ENCODE results near the gene CDK18.
"Not testable (repeated sequence)": the region's sequence is repeated elsewhere in the genome, so short reads cannot be mapped to it uniquely, and the experiment has no call there.

Gene CDK18

GRCh38 chr1:205504311-205505075 is at the start of gene CDK18:
CDK18 (plus strand) TSS chr1:205504669; CDS start chr1:205523168, 18,499 bp downstream.
- peak; percentile 86 for DNase-seq (ENCODE audit: low spot score)

DNA sequence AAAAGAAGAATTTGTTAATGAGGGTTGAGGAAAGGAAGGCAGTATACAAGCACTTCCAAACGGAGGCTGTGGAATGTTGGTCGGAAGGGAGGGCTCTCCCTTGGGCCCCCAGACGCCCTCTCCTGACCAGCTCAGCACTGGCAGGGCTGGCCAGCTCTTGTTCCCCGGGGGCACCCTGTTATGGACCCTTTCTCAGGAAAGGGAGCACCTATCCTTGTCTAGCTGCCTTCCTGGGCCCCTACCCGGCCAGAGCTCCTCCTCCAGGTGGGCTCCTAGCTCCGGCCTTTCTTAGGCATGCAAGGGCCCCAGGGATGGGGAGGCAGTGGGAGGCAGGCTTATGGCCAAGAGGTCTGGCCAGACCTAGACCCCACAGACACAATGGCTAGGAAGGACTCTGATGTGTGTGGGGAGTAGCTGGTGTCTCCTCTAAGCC is 49.5 kb upstream of the CDK18 start:
- peak; percentile 73 for DNase-seq (ENCODE audit: low spot score)

DNA sequence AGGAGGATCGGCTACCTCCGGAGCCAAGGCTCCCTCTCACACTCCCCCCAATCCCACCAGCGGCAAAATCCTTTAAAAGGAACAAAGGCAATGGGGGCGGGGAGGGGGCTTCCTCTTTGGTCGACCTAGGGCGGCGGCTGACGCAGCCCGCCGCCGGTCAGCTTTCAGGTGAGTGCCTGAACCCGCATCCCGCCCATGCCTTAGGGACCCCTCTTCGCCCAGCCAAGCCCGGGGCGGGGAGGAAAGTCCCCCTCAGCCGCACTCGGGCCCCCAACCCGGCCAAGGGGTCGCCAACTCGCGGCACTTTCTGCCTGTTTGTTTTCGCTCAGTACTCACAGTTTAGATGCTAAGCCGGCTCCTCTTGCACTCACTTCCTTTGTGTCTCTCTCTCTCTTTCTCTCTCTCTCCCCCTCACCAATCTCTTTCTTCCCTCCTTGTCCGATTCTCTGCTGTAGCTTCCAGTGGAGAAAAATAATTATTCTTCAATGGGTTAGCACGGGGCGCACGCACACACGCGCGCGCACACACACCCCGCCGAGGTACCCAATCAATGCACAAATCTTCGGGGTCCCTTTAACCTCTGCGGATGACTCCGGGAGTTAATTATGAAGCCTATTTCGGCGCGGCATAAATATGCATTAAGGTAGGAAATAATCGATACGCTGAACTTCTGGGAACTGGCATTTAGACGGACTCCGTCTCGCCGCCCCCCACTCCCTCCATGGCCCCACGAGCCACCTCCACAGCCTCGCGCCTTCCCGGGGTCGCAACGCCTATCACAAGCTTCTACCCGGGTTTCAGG is 48.7 kb upstream of the CDK18 start, which contains the start of gene BLACAT1:
Gene BLACAT1, minus strand, starts transcription at position 465 of the 802 bp plus-strand sequence.
- DNase-seq (ENCODE audit: low spot score): peak; percentile 58

DNA sequence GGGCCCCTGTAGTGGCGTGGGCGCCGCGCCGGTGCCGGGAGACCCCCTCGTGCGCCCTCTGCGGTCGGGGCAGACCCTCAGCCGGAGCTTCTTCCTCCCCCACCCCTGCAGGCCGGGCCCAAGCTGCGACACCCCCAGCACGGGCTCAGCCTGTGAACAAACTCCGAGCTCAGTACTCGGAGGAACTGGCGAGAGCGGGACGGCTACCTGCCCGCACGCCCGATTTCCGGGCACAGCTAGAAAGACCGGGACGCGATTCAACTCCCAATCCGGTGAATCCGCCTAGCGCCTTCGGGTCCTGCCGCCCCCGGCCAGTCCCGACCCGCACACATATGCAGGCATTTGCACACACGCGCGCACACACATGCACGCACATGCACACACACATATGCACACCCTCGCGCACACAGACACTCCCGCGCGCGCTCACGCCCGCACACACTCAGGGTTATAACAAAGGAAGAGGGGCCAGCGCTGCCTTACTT is 48.0 kb upstream of the CDK18 start:
- DNase-seq (ENCODE audit: low spot score): peak; percentile 72

DNA sequence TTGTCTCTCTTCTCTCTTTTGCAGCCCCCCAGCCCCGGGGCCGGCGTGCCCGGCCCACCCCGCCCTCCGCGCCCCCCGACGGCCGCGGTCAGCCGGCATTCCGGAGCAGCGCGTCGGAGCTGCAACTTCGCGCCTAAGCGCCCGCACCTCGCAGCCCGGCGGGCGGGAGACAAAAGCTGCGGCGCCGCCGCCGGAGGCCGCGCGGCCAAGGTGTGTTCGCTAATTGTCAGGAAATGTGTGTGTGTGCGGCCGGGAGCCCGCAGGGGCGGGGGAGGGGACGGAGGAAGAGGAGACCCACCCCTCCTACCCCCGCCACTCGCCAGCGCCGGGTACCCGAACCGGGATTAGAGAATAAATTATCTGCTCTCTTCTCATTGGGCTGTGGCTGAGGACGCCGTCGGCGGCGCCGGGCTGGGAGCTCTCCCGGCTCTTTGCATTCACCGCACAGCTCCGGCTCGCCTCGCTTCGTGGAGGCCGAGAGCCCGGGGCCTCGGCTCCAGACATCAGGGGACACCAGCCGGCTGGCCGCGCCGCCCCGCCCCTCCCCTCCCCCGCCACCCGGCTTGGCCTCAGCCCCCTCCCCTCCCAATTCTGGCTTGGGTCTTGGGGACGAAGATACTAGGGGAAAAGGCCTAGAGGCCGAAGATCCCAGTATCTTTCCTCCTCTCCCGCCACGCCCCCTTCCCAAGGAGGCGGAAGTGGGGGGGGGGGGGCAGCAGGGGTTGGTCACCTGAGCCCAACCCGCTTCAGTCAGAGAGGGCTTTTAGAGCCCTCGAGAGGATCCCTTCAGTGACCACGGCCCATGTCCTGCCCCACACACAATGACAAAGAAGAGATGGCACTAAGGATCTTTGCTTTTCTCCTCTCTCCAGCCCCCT is 47.4 kb upstream of the CDK18 start:
- peak; percentile 90 for DNase-seq (ENCODE audit: low spot score)

GRCh38 chr1:205458777-205459566 is 45.5 kb upstream of the CDK18 start:
- DNase-seq (ENCODE audit: low spot score): peak; percentile 81

DNA sequence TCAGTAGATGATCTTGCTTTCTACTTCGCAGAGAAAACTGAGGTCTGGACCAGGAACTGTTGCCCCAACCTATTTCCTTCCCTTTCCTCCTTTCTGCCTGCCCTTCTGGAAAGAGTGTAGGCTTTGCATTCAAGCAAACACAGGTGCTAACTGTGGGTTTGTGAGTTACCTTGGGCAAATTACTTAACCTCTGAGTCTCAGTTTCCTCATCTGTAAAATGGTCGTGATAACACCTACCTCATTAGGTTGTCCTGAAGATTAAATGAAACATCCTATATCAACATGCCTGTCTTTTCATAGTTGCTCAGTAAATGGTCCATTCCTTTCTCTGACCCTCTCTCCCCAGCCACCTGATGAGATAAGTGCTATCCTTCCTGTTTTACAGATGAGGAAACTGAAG is 39.1 kb upstream of the CDK18 start:
- no peak for DNase-seq (ENCODE audit: low spot score)

DNA sequence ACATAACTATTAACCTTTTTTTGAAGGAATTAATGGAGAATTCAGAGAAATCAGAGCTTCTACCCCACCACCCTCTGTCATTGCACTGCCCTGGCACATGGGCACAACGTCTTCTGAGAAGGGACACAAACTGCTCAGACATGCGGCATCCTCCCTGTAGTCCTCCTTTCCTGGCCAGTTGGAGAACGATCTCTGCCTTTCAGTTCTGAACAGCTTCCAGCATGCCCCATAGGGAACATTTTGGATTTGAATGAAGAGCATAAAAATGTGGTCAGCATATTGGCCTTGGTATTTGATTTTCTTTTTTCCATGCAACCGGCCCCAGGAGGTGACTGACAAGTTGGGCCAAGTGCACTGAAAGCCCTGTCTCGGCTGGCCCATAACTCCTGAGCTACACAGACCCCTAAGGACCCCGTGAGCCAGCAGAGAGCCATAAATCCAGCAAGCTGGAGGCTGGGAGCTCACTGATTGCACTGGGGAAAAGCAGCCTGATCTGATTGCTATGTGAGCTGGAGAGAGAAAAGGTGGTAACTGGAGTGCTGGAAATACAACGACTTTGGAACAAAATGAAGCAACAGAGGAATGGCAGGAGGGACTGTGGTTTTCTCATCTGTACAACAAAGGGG is 37.8 kb upstream of the CDK18 start:
- no peak for DNase-seq (ENCODE audit: low spot score)

GRCh38 chr1:205470131-205470530 is 34.3 kb upstream of the CDK18 start:
- DNase-seq (ENCODE audit: low spot score): no peak

GRCh38 chr1:205472737-205473441 is 31.6 kb upstream of the CDK18 start:
- DNase-seq (ENCODE audit: low spot score): peak; percentile 48

- DNase-seq (ENCODE audit: low spot score): no peak
These were observed 31.0 kb upstream of the CDK18 start for GRCh38 chr1:205473475-205473874.

DNA sequence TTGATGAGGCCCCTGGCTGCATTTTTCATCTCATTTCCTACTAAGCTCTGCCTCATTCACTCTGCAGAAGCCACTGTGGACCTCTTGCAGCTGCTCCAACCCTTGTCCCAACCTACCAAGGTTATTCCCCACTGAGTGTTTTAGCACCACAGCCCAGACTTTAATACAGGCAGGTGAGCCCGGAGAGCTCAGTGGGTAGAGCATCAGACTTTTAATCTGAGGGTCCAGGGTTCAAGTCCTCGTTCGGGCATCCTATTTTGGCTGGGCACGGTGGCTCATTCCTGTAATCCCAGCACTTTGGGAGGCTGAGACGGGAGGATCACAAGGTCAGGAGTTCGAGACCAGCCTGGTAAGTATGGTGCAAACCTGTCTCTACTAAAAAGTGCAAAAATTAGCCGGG is 30.5 kb upstream of the CDK18 start:
- DNase-seq (ENCODE audit: low spot score): no peak

- DNase-seq (ENCODE audit: low spot score): no peak
These were observed 29.9 kb upstream of the CDK18 start for GRCh38 chr1:205474571-205474970.

GRCh38 chr1:205475855-205476254 is 28.6 kb upstream of the CDK18 start:
- no peak for DNase-seq (ENCODE audit: low spot score)

- DNase-seq (ENCODE audit: low spot score): no peak
These were observed 27.8 kb upstream of the CDK18 start for GRCh38 chr1:205476648-205477047.

GRCh38 chr1:205477121-205477758 is 27.2 kb upstream of the CDK18 start:
- peak; percentile 46 for DNase-seq (ENCODE audit: low spot score)

DNA sequence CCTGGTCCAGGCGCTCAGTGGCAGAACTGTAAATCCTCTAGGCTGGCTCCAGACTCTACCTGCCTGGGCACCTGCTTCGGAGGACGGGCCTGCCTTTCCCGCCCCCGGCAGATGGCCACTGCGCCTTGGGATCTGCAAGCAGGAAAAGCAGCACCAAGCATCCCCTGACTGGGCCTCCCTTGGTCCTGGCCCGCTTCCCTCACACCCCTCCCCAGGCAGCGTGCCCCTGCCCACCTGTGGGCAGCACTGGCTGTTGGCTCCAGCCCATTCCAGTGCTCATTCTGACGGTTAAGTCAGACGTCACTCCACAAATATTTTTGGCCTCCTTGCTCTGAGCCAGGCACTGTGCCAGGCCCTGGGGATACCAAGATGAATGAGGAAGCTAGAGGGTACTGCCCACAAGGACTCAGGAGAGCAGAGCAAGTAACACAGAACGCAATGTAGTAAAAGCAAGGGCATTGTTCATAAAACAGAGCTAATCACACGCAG is 26.7 kb upstream of the CDK18 start:
- no peak for DNase-seq (ENCODE audit: low spot score)

GRCh38 chr1:205478985-205479384 is 25.5 kb upstream of the CDK18 start:
- not testable (repeated sequence) for DNase-seq (ENCODE audit: low spot score)

DNA sequence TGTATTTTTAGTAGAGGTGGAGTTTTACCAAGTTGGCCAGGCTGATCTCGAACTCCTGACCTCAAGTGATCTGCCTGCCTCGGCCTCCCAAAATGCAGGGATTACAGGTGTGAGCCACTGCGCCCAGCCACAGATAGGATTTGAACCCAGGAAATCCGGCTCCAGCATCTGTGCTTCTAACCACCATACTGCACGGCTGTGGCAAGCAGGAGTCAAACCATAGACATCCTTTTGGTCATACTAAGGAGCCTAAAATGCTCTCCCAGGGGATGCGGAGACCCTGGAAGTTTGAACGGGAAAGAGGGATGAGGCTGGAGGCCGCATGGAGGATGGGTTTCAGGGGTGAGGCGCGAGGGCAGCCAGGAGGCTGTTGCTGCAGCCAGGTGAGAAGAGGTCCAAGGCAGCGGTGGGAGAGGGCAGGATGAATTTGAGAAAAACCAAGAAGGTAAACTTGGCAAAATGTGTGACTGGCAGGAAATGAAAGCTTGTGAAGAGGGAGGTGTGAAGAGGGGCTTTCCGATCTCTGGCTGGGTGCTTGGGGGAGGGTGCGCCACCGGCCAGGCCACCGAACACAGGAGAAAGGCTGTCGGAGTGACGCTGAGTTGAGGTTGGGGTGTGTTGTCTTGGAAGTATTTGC is 24.0 kb upstream of the CDK18 start:
- no peak for DNase-seq (ENCODE audit: low spot score)

Measured in ecto neural progenitor cell (in vitro differentiated cells).